ENCODE data around the gene PHC2.

Gene PHC2

GRCh38 chr1:33289858-33290154, 141.1 kb downstream of the PHC2 start:
- no peak for DNase-seq (ENCODE audit: low read depth)

GRCh38 chr1:33288976-33289857, 141.7 kb downstream of the PHC2 start:
- no peak for DNase-seq (ENCODE audit: low read depth)

- no peak for DNase-seq (ENCODE audit: low read depth)
Measured at GRCh38 chr1:33287317-33287716, 143.6 kb downstream of the PHC2 start.

- DNase-seq (ENCODE audit: low read depth), result no peak
Measured at GRCh38 chr1:33286451-33287185, 144.3 kb downstream of the PHC2 start.

- no peak for DNase-seq (ENCODE audit: low read depth)
Measured at GRCh38 chr1:33284049-33284448, 146.8 kb downstream of the PHC2 start.

- no peak for DNase-seq (ENCODE audit: low read depth)
Measured at GRCh38 chr1:33282791-33283190, 148.1 kb downstream of the PHC2 start.

GRCh38 chr1:33281554-33282303, 149.2 kb downstream of the PHC2 start:
- no peak for DNase-seq (ENCODE audit: low read depth)

GRCh38 chr1:33280091-33280661, 150.7 kb downstream of the PHC2 start:
- DNase-seq (ENCODE audit: low read depth), result no peak

GRCh38 chr1:33277488-33278084, 153.3 kb downstream of the PHC2 start:
- DNase-seq (ENCODE audit: low read depth), result no peak

- DNase-seq (ENCODE audit: low read depth), result no peak
Measured at GRCh38 chr1:33276573-33277298, 154.2 kb downstream of the PHC2 start.

GRCh38 chr1:33275706-33276572, 155.0 kb downstream of the PHC2 start:
- DNase-seq (ENCODE audit: low read depth), result no peak

- DNase-seq (ENCODE audit: low read depth), result no peak
Measured at GRCh38 chr1:33275195-33275594, 155.7 kb downstream of the PHC2 start.

- no peak for DNase-seq (ENCODE audit: low read depth)
Measured at GRCh38 chr1:33274446-33274845, 156.4 kb downstream of the PHC2 start.

- no peak for DNase-seq (ENCODE audit: low read depth)
Measured at GRCh38 chr1:33273961-33274371, 156.9 kb downstream of the PHC2 start.
